HG02943 (cell line): ENCODE data around the gene ASPDH.
"Not testable (repeated sequence)": the region's sequence is repeated elsewhere in the genome, so short reads cannot be mapped to it uniquely, and the experiment has no call there.

Experiments used
- ATAC-seq: cut with Tn5 transposase; IDR thresholded peaks from one replicate; pipeline ENCODE4 v1.9.1; 2021; ENCODE audit warnings: mild to moderate bottlenecking, low read depth, moderate library complexity; ENCODE audit not compliant: unreplicated experiment

The ASPDH gene

DNA sequence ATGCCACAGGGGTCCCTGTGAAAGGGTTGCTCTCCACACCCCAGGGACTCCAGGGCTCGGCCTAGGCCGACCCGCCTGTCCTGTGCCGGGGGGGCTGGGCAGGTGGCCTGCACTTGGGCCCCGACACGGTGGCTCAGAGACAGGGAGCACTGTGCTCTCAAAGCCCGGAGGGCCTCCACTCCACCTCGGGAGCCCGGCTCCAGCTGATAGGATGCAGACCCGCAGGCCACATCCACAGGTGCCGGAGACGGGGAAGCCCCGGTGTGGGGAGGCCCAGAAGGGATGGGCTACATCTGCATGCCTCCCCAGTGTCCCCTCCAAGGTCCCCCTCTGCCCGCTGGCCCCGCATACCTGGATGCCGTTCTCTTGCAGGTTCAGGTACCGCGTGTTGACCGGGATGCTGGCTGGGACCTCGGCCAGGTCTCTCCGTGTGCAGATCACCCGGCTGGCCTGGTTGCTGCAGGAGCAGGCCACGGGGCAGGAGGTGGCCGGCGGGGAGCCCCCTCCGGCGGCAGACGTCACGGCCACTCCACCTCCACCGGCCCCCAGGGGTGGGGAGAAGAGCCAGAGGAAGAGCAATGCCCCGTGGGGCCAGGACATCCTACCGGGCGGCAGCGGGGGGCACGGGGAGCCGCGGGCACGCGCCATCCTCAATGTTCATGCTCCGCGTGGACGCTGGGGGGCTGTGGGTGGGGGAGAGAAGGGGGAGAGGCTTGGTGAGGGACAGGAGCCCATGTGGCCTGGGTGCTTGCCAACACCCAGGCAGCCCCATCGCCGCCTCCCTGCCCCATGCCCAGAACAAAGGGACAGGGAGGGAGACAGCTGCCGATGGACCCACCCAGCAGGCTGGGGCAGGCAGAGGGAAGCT is 34.7 kb upstream of the ASPDH start:
- ATAC-seq, result no peak

DNA sequence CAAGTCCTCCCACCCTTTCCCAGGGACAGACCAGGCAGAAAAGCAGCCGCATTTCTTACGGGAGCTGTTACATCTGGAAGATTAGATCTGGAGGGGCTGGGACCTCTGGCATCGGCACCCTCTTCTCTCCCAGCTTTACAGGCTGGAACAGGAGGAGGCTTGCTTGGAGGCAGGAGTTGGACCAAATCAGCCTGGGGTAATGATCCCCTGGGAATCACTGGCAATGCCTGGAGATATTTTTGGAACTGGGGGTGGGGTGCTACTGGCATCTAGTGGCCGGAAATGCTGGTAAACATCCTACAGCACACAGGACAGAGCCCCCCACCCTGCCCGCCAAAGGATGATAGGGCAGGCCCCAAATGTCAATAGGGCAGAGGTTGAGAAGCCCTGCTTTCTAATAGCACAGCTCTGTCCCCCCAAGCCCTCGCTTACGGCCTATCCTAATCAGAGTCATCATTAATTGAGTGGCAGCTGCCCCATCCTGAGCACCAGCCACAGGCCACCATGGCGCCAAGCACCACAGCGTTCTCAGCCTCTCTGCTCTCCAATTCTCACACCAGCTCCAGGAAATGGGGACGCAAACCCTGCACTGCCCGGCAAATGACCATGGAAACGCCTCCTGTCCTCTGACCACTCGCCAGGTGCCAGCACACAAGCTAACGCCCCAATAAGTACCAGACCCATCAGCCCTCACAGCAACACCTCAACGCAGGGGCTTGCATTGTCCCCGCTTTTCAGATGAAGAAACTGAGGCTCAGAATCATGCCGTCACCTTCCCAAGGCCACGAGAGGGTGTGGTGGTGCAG is 33.9 kb upstream of the ASPDH start:
- no peak for ATAC-seq

DNA sequence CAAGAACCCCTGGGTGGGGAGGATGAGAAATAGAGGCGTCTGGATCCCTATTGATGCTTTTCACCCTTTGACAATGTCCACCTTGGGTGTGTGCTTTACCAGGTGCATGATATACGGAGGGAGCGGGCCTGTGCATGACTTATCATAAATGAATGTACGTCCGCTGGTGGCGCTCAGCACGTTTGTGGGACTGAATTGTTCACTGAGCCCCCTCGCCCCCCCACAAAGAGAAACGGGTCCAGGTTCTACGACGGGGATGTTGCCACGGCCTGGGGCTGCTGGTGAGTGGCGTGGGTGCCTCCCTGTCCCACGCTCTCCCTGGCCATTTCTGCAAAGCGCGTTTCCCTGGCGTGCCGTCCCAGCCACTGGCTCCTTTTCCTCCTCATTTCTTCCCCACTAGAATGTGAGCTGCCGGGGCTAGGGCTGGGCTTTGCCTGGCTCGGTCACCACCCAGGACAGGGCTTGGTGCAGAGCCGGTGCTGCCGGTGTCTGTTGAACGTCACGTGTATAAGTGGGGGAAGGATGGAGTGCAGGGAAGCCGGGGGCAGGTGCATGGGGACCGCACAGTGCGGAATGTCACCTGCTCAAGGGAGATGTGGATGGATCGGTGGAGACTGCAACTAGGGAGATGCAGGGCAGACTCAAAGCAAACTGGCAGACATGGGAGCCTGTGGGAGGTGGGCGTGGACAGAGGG is 33.0 kb upstream of the ASPDH start:
- no peak for ATAC-seq

DNA sequence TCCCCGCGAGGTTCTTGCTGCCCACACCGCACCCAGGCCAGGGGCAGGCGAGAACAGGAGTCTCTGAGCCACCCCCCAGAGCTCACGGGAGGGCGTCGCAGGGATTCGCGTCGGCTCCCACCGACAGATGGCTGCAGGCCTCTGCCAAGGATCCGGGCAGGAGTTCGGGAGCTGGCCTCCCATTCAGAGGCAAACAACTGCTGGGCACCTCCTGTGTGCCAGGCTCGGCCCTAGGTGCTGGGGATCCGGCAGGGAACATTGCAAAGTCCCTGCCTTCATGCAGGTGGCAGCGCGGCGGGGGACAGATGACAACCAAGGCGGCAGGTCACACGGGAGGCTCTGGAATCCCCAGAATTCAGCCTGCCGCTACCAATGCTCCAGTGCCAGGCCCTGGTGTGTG is 29.2 kb upstream of the ASPDH start:
- no peak for ATAC-seq

DNA sequence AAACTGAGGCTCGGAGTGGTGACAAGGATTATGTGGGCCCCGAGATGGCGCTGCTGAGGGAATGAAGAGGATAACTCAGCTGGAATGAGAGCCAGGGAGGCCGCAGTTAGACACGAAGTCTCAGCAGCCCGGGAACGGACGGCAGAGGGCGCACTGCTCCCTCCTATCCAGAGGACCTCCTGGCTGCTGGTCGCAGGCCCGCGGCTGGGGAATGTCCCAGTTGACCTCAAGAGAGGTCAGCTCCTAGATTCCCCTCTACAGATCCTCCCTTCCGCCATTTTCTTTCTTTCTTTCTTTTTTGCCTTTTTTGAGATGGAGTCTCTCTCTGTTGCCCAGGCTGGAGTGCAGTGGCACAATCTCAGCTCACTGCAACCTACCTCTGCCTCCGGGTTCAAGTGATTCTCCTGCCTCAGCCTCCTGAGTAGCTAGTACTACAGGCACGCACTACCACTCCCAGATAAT is 24.1 kb upstream of the ASPDH start:
- ATAC-seq, result no peak

DNA sequence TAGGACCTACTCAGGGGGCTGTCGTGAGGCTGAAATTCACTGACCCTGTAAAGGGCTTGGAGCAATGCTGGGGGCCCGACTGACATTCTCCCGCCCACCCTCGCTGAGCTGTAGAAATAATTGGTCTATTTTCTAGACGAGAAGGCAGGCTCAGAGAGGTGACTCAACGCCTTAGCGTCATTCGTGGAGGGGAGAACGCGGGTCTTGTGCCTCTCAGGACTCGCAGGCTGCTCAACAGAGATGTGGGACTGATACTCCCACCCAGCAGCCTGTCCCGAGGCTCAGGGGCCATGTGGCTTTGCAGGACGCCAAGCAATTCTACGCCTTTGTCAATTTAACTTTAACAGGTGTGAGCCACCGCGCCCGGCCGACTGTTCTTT is 23.6 kb upstream of the ASPDH start:
- no peak for ATAC-seq

DNA sequence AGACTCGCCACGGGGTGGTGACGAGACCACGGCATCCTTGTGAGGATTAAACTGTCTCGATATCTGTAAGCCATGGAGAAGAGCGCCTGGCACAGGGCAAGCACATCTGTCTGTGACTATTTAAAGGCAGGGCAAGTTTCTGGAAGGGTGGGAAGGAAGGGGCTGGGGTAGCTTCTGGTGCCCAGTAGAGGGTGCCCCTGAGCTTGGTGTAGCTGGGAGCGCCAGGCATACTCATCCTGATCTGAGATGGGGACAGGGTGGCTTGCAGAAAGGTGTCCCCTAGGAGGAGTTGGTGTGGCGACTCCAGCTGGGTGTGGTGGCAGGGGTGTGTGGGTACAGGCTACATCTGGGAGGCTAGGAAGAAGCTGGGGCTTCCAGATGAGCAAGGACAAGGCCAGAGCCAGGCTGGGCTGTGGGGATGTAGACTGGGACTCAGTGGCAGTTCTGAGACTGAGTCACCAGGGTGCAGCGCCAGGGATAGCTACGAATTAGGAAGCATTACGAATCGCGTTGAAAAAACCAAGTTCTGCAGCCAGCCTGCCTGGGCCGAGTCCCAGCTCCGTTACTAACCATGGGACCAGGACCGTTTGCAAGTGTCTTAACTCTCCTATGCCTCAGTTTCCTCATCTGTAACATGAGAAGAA is 23.1 kb upstream of the ASPDH start:
- ATAC-seq, result no peak

DNA sequence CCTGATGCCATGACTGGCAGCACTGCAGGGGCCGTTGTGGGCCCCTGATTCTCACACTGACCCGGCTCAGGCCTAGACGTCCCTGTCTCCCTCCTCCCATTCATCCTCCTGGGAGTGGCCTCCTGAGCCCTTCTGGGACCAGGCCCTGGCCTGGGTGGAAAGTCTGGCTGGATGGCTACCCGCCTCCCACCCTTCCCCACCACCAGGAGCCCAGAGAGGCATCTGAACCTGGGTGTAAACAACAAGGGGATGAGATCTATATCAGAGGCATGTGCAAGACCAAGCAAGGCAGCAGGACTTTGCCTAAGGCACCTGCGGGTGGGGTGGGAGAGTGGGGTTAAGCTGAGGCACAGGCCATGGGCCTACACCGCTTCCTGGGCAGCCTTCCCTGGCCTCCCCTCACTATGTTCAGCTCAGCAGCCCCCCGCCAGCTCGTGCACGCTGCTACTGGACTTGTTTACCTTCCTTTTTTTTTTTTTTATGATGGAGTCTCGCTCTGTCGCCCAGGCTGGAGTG is 22.0 kb upstream of the ASPDH start:
- no peak for ATAC-seq

DNA sequence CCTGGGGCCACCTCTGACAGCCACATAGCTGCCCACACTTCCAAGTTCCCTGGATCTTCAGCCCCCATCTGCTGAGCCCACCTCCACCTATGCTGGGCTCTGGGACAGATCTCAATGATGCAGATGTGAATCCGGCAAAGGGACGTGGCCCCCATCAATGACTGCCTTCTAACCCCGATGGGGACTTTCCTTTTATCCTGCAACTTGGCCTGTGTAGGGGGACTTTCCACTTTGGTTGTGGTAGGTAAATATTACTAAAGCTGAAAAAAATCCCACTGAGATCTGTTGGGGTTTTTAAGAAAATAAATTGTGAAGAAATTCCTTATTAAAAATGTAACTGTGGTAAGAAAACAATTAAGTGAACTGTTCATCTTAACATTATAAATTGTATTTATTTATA is 20.8 kb upstream of the ASPDH start:
- no peak for ATAC-seq

DNA sequence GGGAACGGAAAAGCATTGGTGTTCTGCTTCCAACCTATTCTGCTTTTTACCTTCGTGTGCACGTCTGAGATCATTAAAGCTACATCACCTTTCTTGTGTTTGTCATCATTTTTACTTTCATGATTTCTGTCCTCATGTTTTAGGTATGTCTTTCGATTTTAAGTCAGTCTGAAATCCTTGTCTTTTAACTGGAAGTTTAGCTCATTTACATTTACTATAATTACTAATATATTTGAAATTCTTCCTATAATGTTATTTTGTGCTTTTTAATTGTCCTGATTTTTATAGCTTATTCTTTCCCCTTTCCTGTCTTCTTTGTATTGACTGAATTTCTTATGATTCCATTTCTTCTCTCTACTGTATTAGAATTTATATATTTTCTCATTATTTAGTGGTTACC is 19.2 kb upstream of the ASPDH start:
- no peak for ATAC-seq

DNA sequence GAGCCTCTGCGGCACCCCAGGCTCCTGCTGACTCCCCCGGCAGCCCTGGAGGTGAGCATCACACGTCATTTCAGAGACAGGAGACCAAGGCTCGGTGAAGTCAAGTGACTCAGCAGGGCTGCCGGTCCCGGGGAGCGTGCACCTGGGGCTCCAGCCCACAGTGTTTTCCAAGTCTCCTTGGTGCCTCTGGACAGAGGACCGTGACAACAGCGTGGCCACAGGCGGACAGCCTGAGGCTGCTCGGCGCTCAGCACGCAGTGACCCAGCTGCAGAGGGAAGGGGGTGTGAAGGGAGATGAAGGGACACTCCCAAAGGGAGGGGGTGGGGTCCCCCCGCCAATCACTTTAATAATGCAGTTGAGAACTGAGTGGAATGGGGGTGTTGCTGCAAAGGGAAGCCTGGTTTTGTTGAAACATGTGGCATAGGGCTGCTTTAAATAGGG is 17.5 kb upstream of the ASPDH start:
- ATAC-seq, result no peak

DNA sequence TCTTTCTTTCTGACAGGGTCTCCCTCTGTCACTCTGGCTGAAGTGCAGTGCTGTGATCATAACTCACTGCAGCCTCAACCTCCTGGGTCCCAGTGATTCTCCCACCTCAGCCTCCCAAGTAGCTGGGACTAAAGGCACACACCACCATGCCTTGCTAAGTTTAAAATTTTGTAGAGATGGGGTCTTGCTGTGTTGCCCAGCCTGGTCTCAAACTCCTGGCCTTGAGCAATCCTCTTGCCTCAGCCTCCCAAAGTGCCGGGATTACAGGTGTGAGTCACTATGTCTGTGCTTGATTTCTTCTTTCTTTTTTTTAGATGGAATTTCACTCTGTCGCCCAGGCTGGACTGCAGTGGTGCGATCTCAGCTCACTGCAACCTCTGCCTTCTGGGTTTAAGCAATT is 14.3 kb upstream of the ASPDH start:
- not testable (repeated sequence) for ATAC-seq

DNA sequence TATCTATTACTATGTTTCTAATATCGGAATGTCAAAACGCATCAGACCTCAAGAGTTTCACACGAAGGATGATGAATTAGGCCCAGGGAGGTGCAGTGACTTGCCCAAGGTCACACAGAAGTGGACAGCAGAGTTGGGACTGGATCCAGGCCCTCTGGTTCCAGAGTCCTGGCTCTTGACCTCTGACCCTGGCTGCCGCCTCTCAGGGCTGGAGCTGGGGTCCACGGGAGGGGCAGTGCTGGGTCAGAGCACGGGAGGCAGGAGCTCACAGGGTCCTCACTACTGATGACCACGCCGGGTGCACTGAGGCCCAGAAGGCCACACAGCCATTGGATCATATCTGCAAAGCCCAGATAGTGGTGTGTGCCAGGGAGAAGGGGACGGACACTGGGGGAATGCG is 9.2 kb upstream of the ASPDH start:
- ATAC-seq, result no peak

DNA sequence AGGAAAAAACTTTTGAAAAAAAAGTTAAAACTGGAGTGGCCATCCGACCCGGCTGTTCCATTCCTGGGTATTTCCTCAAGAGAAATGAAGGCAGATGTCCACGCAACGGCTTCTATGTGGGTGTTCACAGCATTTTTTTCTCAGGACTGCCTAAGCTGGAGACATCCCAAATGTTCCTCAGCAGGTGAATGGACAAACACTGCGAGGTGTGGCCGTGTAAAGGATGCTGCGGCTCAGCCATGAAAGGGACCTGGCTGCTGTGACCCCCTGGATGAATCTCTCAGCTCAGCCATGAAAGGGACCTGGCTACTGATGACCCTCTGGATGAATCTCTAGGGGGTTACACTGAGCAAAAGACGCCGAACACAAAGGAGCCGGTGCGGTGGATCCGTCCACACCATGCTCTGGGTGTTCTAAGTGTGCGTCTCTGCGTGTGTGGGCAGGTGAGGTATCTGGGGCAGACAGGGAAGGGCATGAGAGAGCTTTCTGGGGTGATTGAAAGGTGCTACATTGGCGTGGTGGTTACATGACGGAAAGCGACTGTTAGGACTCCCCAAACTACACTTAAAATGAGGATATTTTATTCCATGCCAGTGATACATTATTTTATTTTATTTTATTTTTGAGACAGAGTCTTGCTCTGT is 7.2 kb upstream of the ASPDH start:
- no peak for ATAC-seq

DNA sequence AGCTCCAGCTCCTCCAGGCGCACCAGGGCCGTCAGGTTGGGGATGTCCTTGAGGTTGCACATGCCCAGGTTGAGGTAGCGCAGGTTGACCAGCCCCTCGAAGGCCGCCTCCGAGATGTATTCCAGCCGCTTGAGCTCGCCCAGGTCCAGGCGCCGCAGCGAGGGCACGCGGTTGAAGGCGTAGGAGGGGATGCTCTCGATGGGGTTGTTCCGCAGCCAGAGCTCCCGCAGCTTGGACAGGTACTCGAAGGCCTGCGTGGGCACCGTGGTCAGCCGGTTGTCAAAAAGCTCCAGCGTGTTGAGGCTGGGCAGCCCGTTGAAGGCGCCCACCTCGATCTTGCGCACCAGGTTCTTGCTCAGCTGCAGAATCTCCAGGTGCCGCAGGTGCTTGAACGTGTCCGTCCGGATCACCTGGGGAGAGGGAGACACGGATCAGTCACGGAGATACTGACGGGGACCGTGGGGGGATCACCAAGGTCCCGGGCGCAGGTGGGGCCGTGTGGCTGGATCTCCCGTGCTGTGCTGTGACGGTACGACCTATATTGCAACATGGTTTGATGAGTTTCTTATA is 5.4 kb upstream of the ASPDH start:
- no peak for ATAC-seq

DNA sequence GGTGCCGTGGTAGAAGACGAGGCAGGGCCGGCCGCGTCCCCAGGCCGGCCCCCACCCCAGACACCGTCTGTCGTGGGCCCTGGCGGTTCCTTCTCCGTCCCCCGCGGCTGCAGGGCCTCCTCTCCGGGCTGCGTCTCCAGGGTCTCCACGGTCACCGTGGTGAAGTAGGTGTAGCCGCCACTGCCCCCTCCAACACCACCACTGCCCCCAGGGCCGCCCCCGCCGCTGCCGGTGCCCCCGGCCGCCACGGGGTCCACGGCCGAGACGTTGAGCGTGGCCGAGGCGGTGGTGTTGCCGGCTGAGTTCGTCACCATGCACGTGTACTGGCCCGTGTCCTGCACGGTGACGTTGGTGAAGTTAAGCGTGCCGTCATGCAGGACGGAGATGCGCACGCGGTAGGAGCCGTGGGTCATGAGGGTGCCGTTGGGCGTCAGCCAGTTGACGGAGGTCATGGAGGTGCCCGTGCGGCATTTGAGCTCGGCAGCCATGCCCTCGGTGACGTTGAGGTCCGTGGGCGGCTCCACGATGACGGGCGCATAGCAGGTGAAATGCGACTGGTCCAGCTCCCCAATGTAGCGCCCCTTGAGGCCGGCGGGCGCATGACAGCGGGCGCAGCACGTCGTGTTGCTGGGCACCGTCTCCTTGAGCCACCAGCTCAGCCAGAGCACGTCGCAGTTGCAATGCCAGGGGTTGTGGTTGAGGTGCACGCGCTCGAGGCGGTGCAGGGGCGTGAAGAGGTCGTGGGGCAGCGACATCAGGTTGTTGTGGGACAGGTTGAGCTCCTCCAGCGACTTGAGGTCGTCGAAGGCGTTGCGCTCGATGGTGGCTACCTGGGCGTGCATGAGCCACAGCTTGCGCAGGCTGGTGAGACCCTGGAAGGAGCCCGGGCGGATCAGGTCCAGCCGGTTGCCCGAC is 4.6 kb upstream of the ASPDH start:
- ATAC-seq, result no peak

DNA sequence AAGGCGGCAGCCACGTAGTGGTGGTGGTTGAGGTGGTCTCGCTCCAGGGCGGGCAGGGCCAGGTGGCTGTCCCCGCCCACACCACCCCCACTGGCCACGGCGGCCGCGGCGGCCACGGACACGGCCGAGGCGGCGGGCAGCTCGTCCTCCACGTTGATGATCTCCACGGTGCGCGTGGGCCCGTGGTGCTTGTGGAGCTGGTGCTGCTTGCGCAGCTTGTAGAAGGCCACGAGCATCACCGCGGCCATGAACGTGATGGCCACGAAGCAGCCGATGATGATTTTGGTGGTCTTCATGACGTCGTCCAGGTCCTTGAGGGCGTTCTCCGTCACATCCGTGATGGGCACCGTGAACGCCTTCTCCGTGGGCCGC is 4.0 kb upstream of the ASPDH start:
- ATAC-seq, result no peak

DNA sequence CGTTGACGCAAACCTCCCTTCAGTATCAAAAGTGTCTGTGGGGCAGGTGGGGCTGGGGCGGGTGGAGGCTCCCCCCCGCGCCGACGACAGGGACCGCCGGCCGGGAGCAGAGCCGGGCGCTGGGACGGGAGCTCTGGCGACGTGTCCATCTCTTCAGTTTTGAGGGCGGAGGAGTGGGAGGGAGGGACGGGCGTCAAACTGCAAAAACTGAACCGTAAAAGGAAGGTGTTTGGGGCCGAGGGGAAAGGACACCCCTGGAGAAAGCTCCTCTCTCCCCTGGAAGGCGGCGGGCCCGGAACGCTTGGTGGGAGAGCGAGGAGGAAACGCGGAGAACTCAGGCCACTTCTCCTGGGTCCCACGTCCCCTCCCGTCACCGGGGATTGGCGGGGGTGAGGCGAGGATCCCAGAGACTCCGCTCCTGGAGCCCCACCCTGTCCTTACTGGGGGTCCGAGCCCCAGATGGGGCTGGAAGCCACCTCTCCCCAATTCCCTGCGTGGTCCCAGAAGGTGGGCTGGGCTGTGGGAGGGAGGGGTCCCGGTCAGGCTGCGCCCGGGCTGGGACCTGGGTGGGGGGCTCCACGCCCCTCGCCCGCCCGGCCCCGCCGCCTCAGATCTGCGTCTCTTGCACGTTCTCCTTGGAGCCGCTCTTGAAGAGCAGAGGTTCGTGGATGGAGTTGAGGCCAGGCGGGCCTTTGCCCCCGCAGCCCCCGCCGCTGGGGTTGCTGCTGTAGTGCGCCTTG is 3.4 kb upstream of the ASPDH start:
- ATAC-seq, result no peak
